SK-N-MC (cell line): Measurements from ENCODE around the gene SFTPA1.
"Not testable (repeated sequence)": the region's sequence is repeated elsewhere in the genome, so short reads cannot be mapped to it uniquely, and the experiment has no call there.

Experiments
- DNase-seq: peaks from one replicate; pipeline ENCODE4 v3.0.0-alpha.2; 2011; ENCODE audit warnings: low read depth, low spot score
- H3K27ac ChIP-seq: fragments of 200-600 bp; sonication (generic); 2 replicates; pipeline ENCODE4 v1.5.1; 2016; ENCODE audit warnings: mixed run types
- H3K36me3 ChIP-seq: fragments of 200-600 bp; sonication (generic); 2 replicates; pipeline ENCODE4 v1.6.1; 2017; ENCODE audit warnings: antibody characterized with exemption, low read length, mixed read lengths; ENCODE audit not compliant: insufficient read depth
- H3K4me3 ChIP-seq: fragments of 200-600 bp; sonication (generic); 2 replicates; pipeline ENCODE4 v1.5.1; 2016
- H3K9ac ChIP-seq: fragments of 200-600 bp; sonication (generic); 2 replicates; pipeline ENCODE4 v1.8.0; 2017; ENCODE audit warnings: mixed run types, mixed read lengths; ENCODE audit not compliant: insufficient read length
- H3K9me3 ChIP-seq: fragments of 200-600 bp; sonication (generic); 2 replicates; pipeline ENCODE4 v1.6.1; 2017; ENCODE audit warnings: low read depth, mild to moderate bottlenecking, antibody characterized with exemption, low read length, moderate library complexity, mixed read lengths
- EZH2 ChIP-seq: fragments of 200-600 bp; sonication (generic); IDR thresholded peaks from one replicate; pipeline ENCODE4 v1.6.1; 2017; ENCODE audit warnings: antibody characterized with exemption
- FOXP2 ChIP-seq: optimal IDR thresholded peaks from 2 replicates; pipeline ENCODE3; 2011; ENCODE audit warnings: mild to moderate bottlenecking, moderate library complexity; ENCODE audit not compliant: insufficient read depth; ENCODE audit errors: extremely low read length, control extremely low read depth
- POLR2AphosphoS5 ChIP-seq: IDR thresholded peaks from 2 replicates; pipeline ENCODE4 v1.6.1; 2012; ENCODE audit warnings: mild to moderate bottlenecking, low read depth, low read length, borderline replicate concordance

SFTPA1 gene

GRCh38 chr10:79604294-79604693 is 6.4 kb upstream of the SFTPA1 start:
- TF ChIP-seq FOXP2 (no peak), POLR2AphosphoS5 (no peak), EZH2 (no peak)
- DNase-seq, result no peak
- Histone ChIP-seq H3K36me3 (no peaks in the 10 kb centered on the region), H3K9me3 (no peaks in the 10 kb centered on the region), H3K9ac (no peak overlapping the region), H3K4me3 (no peak overlapping the region), H3K27ac (no peak overlapping the region)

DNA sequence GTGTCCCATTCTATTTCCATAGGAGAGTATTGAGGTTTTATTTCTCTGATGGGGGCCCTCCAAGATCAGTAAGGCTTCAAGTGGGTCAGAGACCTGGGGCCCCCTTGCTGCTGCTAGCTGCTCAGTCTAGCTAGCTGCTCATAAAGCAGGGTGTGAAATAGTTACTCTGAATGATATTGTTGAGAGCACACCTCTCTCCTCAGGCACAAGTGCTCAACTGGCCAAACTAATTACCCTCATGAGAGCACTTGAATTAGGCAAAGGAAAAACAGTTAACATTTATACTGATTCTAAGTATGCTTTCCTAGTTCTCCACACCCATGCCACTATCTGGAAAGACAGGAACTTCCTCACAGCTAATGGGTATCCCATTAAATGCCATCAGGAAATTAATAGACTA is 5.4 kb upstream of the SFTPA1 start:
- no peak for DNase-seq
- Histone ChIP-seq H3K9ac (no peak overlapping the region), H3K9me3 (no peaks in the 10 kb centered on the region), H3K36me3 (no peaks in the 10 kb centered on the region), H3K27ac (no peak overlapping the region), H3K4me3 (no peak overlapping the region)
- TF ChIP-seq POLR2AphosphoS5, result no peak
- TF ChIP-seq EZH2, result no peak
- no peak for TF ChIP-seq FOXP2

- no peak for TF ChIP-seq FOXP2
- Histone ChIP-seq H3K36me3 (no peaks in the 10 kb centered on the region), H3K4me3 (no peak overlapping the region), H3K27ac (no peak overlapping the region), H3K9ac (no peak overlapping the region), H3K9me3 (no peaks in the 10 kb centered on the region)
- DNase-seq, result no peak
Observed at GRCh38 chr10:79608505-79609375, 2.0 kb upstream of the SFTPA1 start.

DNA sequence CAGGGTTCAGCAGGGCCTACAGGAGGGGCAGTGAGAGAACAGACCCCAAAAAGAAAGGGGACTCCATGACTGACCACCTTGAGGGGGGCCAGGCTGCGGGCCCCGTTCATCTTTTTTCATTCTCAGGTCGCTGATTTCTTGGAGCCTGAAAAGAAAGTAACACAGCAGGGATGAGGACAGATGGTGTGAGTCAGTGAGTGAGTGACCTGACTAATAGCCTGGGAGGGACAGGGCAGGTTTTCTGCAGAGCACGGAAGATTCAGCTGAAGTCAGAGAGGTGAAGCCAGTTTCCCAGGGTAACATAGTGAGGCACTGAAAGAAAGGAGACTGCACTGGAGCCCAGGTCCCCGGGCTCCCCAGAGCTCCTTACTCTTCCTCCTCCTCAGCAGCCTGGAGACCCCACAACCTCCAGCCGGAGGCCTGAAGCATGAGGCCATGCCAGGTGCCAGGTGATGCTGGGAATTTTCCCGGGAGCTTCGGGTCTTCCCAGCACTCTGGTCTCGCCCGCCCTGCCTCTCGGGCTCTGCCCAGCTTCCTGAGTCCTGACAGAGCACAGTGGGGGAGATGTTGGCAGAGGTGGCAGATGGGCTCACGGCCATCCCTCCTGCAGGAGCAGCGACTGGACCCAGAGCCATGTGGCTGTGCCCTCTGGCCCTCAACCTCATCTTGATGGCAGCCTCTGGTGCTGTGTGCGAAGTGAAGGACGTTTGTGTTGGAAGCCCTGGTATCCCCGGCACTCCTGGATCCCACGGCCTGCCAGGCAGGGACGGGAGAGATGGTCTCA is 646 bp downstream of the SFTPA1 start:
- H3K9ac ChIP-seq, H3K4me3 ChIP-seq, DNase-seq, H3K9me3 ChIP-seq, H3K36me3 ChIP-seq, H3K27ac ChIP-seq: not testable (repeated sequence)

GRCh38 chr10:79615577-79615976 is 4.8 kb downstream of the SFTPA1 start:
- TF ChIP-seq POLR2AphosphoS5 (no peak), EZH2 (no peak), FOXP2 (no peak)
- Histone ChIP-seq H3K9ac (no peak overlapping the region), H3K27ac (no peak overlapping the region), H3K4me3 (no peak overlapping the region), H3K9me3 (no peaks in the 10 kb centered on the region), H3K36me3 (no peaks in the 10 kb centered on the region)
- no peak for DNase-seq

- no peak overlapping the region for H3K9ac ChIP-seq
- H3K4me3 ChIP-seq, result no peak overlapping the region
- TF ChIP-seq FOXP2 (no peak), POLR2AphosphoS5 (no peak), EZH2 (no peak)
- H3K27ac ChIP-seq, result no peak overlapping the region
- DNase-seq, result no peak
- H3K9me3 ChIP-seq, result no peaks in the 10 kb centered on the region
- H3K36me3 ChIP-seq, result no peaks in the 10 kb centered on the region
Observed at GRCh38 chr10:79616164-79616563, 5.4 kb downstream of the SFTPA1 start.

- not testable (repeated sequence) for H3K36me3 ChIP-seq, DNase-seq, H3K27ac ChIP-seq, H3K9ac ChIP-seq, H3K9me3 ChIP-seq, H3K4me3 ChIP-seq
Observed at GRCh38 chr10:79623663-79624062, 12.9 kb downstream of the SFTPA1 start.

- Histone ChIP-seq H3K4me3 (no peak overlapping the region), H3K27ac (no peak overlapping the region), H3K9me3 (no peaks in the 10 kb centered on the region), H3K9ac (no peak overlapping the region), H3K36me3 (no peaks in the 10 kb centered on the region)
- no peak for DNase-seq
- TF ChIP-seq EZH2 (no peak), POLR2AphosphoS5 (no peak), FOXP2 (no peak)
Observed at GRCh38 chr10:79627075-79627474, 16.3 kb downstream of the SFTPA1 start.

DNA sequence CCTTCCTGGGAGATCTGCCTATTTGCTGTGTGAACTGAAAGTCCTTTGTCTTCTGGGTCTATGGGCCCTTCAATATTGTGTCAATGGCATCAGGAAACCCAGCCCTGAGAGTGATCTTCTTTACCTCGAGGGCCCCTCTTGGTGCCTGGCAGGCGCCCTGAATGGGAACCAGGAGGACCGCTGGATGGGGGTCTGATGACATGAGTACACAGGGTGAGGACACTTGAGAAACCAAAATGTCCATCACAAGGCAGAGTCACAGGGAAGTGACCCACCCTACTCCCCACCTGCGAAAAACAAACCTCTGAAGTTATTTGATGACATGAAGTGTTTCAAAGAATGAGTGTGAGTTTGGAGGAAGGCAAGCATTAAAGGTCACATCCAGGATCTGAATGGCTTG is 17.3 kb downstream of the SFTPA1 start:
- H3K27ac ChIP-seq, result no peak overlapping the region
- no peak overlapping the region for H3K9ac ChIP-seq
- H3K9me3 ChIP-seq, result no peaks in the 10 kb centered on the region
- TF ChIP-seq FOXP2 (no peak), EZH2 (no peak), POLR2AphosphoS5 (no peak)
- H3K4me3 ChIP-seq, result no peak overlapping the region
- no peak for DNase-seq
- no peaks in the 10 kb centered on the region for H3K36me3 ChIP-seq
